ENCODE results near the gene PRDM13. TPM values are rescaled to one million over a fixed set of nuclear protein-coding genes. Genes with fewer than 3 reads are reported as not detected.
"Not testable (repeated sequence)": the region's sequence is repeated elsewhere in the genome, so short reads cannot be mapped to it uniquely, and the experiment has no call there.

Gene PRDM13
- polyA plus RNA-seq, 3 donors from 2014 or later, result not detected

DNA sequence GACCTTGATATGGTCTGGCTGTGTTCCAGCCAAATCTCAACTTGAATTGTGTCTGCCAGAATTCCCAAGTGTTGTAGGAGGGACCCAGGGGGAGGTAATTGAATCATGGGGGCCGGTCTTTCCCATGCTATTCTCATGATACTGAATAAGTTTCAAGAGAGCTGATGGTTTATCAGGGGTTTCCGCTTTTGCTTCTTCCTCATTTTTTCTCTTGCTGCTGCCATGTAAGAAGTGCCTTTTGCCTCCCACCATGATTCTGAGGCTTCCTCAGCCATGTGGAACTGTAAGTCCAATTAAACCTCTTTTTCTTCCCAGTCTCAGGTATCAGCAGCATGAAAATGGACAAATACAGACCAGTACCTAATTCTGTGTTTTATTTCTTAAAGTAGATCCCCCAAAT, 15.4 kb downstream of the PRDM13 start:
- H3K4me1 Mint-ChIP-seq, H3K36me3 Mint-ChIP-seq, H3K4me3 Mint-ChIP-seq, H3K27ac Mint-ChIP-seq, DNase-seq: not testable (repeated sequence)
- Mint-ChIP-seq H3K9me3 (peaks cover 0 to 15% (median 3%) of the 10 kb centered on the region in 6 donors), H3K27me3 (ENCODE audit: low read depth in 3 of 3) (peaks cover 13 to 46% (median 18%) of the 10 kb centered on the region in 3 donors)

DNA sequence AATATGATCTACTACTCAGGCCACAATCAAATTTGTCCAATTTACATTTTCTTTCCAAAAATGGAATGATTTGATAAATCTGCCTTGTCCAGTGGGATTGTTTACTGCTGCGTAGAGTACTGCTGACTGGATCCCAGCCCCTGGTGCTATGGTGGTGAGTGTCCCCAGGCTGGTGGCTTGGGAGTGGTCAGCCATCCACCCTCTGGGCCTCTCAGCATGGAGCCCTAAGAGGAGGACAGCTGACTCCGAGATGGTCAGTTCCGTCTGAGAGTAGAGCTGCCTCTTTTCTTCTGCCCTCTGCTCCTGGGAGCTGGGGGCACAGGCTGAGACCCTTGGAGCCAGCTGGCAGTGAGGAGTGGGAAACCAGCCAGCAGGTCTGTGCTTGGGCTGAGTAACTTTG, 22.7 kb downstream of the PRDM13 start:
- Mint-ChIP-seq H3K4me1 (no peaks in the 10 kb centered on the region), H3K36me3 (no peaks in the 10 kb centered on the region), H3K4me3 (no peak overlapping the region), H3K9me3 (peaks cover 0 to 3% (median under 1%) of the 10 kb centered on the region in 6 donors), H3K27ac (no peak overlapping the region), H3K27me3 (ENCODE audit: low read depth in 3 of 3) (peaks cover 4 to 13% (median 8%) of the 10 kb centered on the region in 3 donors)
- no peak for DNase-seq

DNA sequence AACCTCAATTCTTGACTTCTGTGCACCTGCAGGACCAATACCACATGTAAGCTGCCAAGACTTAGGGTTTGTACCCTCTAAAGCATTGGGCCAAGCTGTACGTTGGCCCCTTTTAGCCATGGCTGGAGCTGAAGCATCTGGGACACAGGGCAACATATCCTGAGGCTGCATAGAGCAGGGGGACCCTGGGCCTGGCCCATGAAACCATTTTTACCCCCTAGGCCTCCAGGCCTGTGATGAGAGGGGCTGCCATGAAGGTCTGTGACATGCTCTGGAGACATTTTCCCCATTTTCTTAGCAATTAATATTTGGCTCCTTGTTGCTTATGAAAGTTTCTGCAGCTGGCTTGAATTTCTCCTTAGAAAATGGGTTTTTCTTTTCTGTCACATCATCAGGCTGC, 31.0 kb downstream of the PRDM13 start:
- Mint-ChIP-seq H3K4me3 (no peak overlapping the region), H3K36me3 (peaks cover 0 to 7% (median 0%) of the 10 kb centered on the region in 3 donors), H3K4me1 (no peaks in the 10 kb centered on the region), H3K9me3 (peaks cover 2 to 24% (median 12%) of the 10 kb centered on the region in 6 donors), H3K27ac (no peak overlapping the region), H3K27me3 (ENCODE audit: low read depth in 3 of 3) (peaks cover 2 to 5% (median 3%) of the 10 kb centered on the region in 3 donors)
- no peak for DNase-seq

DNA sequence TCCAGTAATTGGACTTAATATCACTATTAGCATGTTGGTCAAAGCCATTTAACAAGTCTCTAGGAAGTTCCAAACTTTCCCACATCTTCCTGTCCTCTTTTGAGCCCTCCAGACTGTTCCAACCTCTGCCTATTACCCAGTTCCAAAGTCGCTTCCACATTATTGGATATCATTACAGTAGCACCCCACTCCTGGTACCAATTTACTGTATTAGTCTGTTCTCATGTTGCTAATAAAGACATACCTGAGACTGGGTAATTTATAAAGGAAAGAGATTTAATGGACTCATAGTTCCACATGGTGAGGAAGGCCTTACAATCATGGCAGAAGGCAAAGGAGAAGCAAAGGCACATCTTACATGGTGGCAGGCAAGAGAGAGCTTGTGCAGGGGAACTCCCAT, 31.7 kb downstream of the PRDM13 start:
- peaks cover 2 to 24% (median 12%) of the 10 kb centered on the region in 6 donors for H3K9me3 Mint-ChIP-seq
- H3K27me3 Mint-ChIP-seq (ENCODE audit: low read depth in 3 of 3); H3K27ac Mint-ChIP-seq; H3K36me3 Mint-ChIP-seq; DNase-seq; H3K4me1 Mint-ChIP-seq; H3K4me3 Mint-ChIP-seq: not testable (repeated sequence)

DNA sequence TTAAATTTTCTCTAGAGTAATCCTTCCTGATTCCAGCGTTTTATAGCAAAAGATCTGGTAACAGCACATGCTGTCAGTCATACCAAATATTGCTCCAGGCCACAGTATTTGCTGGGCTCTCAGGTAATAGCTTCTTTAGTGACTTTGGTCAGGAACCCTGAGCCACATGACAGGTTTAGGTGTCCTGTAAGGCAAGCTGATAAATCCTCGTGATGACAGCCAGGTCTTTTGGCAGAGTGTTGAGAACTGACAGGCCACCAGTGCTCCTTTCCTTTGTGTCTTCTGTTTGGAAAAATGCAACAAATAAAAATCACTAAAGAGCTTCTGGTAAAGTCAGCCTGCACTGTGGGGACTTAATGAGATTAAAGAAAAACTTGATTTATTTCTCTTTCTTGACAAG, 34.6 kb downstream of the PRDM13 start:
- Mint-ChIP-seq H3K4me3 (no peak overlapping the region), H3K9me3 (peaks cover 2 to 21% (median 11%) of the 10 kb centered on the region in 6 donors), H3K36me3 (peaks cover 0 to 7% (median 0%) of the 10 kb centered on the region in 3 donors), H3K27ac (no peak overlapping the region), H3K27me3 (ENCODE audit: low read depth in 3 of 3) (peaks cover 4 to 5% (median 4%) of the 10 kb centered on the region in 3 donors), H3K4me1 (no peaks in the 10 kb centered on the region)
- no peak for DNase-seq

DNA sequence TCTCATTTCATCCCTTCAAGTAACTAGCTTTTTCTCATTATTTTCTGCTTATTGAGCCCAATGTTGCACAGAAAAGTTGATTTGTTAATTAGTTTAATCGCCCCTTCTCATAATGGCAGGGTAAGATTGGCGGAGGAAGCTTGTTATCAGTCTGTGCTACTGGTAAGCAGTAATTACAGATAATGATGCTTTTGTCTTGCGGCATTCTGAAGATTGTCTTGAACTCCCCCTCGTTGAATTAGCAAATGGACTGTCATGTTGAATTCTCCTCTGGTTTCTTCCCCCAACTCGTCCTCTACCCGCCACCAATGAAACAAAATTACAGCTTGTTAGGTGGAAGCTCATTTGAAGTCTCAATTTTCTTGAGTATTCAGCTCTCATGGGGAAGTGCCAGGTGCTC, 39.4 kb downstream of the PRDM13 start:
- no peak overlapping the region for H3K27ac Mint-ChIP-seq
- no peaks in the 10 kb centered on the region for H3K36me3 Mint-ChIP-seq
- no peak overlapping the region for H3K4me3 Mint-ChIP-seq
- H3K9me3 Mint-ChIP-seq, result no peaks in the 10 kb centered on the region
- no peaks in the 10 kb centered on the region for H3K4me1 Mint-ChIP-seq
- peaks cover 3 to 6% (median 3%) of the 10 kb centered on the region in 3 donors for H3K27me3 Mint-ChIP-seq (ENCODE audit: low read depth in 3 of 3)
- no peak for DNase-seq

DNA sequence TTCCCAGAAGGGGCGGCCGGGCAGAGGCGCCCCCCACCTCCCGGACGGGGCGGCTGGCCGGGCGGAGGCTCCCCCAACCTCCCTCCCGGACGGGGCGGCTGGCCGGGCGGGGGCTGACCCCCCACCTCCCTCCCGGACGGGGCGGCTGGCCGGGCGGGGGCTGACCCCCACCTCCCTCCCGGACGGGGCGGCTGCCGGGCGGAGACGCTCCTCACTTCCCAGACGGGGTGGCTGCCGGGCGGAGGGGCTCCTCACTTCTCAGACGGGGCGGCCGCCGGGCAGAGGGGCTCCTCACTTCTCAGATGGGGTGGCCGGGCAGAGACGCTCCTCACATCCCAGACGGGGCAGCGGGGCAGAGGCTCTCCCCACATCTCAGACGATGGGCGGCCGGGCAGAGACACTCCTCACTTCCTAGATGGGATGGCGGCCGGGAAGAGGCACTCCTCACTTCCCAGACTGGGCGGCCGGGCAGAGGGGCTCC, 43.5 kb downstream of the PRDM13 start:
- H3K27ac Mint-ChIP-seq; H3K36me3 Mint-ChIP-seq; H3K27me3 Mint-ChIP-seq (ENCODE audit: low read depth in 3 of 3); DNase-seq; H3K4me1 Mint-ChIP-seq; H3K9me3 Mint-ChIP-seq; H3K4me3 Mint-ChIP-seq: not testable (repeated sequence)

DNA sequence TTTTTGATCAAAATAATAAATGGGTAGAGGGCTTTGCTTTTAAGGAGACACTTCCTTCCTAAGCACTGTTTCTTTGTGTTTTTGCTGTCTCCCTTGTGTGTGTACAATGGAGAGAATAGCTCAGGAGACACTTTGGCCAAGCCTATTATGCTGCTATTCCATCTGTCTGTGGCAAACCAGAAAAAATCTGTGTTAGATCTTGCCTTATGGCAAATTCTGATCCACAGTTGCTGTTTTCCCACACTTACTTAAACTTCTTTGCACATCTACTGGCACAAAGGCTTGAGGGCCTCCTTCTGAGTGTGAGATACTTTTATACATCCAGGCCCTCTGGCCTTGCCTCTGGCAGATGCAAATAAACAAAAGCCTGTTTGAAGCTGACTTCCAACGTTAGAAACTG, 53.6 kb downstream of the PRDM13 start:
- Mint-ChIP-seq H3K27ac (no peak overlapping the region), H3K4me3 (no peak overlapping the region), H3K4me1 (no peaks in the 10 kb centered on the region), H3K36me3 (no peaks in the 10 kb centered on the region), H3K27me3 (ENCODE audit: low read depth in 3 of 3) (peaks cover 2 to 10% (median 8%) of the 10 kb centered on the region in 3 donors), H3K9me3 (peaks cover 0 to 5% (median 0%) of the 10 kb centered on the region in 6 donors)
- no peak for DNase-seq

DNA sequence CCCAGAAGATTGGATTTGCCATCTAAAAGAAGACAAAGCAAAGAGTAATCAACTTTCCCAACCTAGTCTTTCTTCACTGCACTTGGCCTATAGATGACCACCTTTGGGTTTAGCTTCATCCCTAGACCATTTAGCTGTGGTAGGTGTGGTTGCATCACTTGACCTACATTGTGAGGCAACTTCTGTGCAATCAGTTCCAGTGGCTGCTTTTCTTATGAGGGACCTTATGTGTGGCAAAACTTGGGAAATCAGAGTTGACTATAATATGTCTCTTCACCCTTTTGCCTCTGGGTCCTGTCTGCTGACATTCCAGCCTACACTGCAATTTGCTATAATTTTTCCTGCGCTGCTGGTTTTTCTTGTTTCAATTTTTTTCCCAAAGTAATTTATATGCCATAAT, 55.2 kb downstream of the PRDM13 start:
- no peaks in the 10 kb centered on the region for H3K36me3 Mint-ChIP-seq
- H3K4me1 Mint-ChIP-seq, result no peaks in the 10 kb centered on the region
- no peak for DNase-seq
- no peak overlapping the region for H3K27ac Mint-ChIP-seq
- H3K27me3 Mint-ChIP-seq (ENCODE audit: low read depth in 3 of 3), result peaks cover under 1 to 10% (median 6%) of the 10 kb centered on the region in 3 donors
- peaks cover 0 to 2% (median 0%) of the 10 kb centered on the region in 6 donors for H3K9me3 Mint-ChIP-seq
- no peak overlapping the region for H3K4me3 Mint-ChIP-seq

DNA sequence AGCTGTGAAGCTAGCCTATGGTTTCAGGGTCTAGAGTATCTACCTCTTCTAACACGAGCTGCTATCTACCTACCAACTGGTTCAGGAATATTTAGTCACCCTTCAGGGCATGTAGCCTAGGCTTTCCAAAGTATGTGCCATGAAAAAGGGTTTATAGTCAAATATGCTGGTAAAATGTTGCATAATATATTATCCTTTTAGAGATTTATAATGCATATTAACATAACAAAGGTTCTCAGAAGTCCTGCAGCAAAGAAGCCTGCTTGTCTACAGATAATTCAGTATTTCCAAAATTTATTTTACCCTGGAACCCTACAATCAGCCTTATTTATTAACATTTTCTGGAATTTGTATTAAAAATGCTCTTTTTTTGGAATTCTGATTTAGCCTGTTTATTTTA, 56.0 kb downstream of the PRDM13 start:
- Mint-ChIP-seq H3K36me3 (no peaks in the 10 kb centered on the region), H3K27me3 (ENCODE audit: low read depth in 3 of 3) (peaks cover 0 to 7% (median 4%) of the 10 kb centered on the region in 3 donors), H3K4me3 (no peak overlapping the region), H3K27ac (no peak overlapping the region), H3K9me3 (peaks cover 0 to 2% (median 0%) of the 10 kb centered on the region in 6 donors), H3K4me1 (no peaks in the 10 kb centered on the region)
- DNase-seq, result no peak

Other genes starting within 250 kb of the PRDM13 start
- 1 to 10 TPM; 3.2 to 9.9 (median 4.6) TPM for gene COQ3, start 212.6 kb upstream of the PRDM13 start, polyA plus RNA-seq
- 10 to 100 TPM; 48.7 to 68.3 (median 65.5) TPM for gene PNISR, start 181.5 kb upstream of the PRDM13 start, polyA plus RNA-seq
- gene USP45, start 91.4 kb upstream of the PRDM13 start, polyA plus RNA-seq, result 1 to 10 TPM; 2.3 to 3.5 (median 3.2) TPM
- gene CCNC, start 38.2 kb upstream of the PRDM13 start, polyA plus RNA-seq, result 10 to 100 TPM; 29.9 to 42.4 (median 34.0) TPM

Data from immature natural killer cell (primary cell).